KOPT-K1 (cell line): ENCODE measurements around the gene KPTN.

Experiments used
- H3K27ac ChIP-seq: fragments of 200-600 bp; sonication (generic); 2 replicates; pipeline ENCODE4 v1.5.1; 2016; ENCODE audit warnings: antibody characterized with exemption, mild to moderate bottlenecking, low read depth, low read length; ENCODE audit not compliant: poor library complexity, severe bottlenecking
- H3K36me3 ChIP-seq: fragments of 200-600 bp; sonication (generic); 2 replicates; pipeline ENCODE4 v1.5.1; 2017; ENCODE audit warnings: antibody characterized with exemption, mild to moderate bottlenecking, low read length, moderate library complexity; ENCODE audit not compliant: insufficient read depth
- H3K9me3 ChIP-seq: fragments of 200-600 bp; sonication (generic); 2 replicates; pipeline ENCODE4 v1.5.1; 2017; ENCODE audit warnings: antibody characterized with exemption, low read length, mild to moderate bottlenecking; ENCODE audit not compliant: insufficient read depth, poor library complexity, severe bottlenecking

The KPTN gene

DNA sequence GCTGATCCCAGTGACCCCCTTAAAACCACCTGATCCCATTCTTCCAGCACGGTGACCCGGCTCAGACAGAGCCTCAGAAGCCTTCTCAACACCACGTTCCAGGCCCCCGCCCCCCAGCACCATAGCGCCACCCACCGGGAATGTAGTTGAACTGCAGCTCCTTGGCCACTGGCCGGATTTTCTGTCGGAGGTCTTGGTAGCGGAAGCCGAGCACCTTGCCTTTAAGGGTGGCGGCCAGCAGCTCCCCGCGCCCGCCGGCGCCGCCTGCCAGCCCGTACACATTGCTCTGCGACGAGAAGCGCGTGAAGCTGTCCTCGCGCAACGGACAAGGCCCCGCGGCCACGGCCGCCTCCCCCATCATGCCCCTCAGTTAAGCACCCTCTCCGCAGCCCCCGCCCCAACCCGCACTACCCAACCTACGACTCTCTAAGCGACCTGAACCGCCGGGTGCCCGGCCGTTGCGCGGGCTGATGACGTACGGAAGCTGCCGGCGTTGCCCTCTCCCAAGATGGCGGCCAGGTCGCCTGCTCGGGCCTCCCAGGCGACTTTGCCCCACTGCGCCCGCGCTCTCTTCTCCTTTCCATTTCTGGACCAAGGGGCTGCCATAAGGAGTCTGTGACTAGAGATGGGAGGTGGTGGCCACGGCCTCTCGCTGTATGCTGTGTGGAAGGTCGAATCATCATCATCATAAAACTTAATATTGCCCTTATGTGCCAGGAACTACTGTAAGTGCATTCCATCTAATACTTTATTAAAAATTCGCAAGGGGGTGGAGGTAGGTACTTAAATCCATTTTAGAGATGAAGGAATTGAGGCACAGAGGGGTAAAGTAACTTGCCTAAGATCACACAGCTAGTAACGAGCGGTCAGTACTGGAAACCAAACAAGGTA lies at the start of gene KPTN:
Gene KPTN (minus strand): TSS at position 420 of the 891 bp plus-strand sequence. CDS start 59 bp downstream, at position 361.
- H3K36me3 ChIP-seq, result no peaks in the 10 kb centered on the region; the same call in 1 of the 2 replicates
- H3K9me3 ChIP-seq, result no peaks in the 10 kb centered on the region
- peak within 1 kb of the TSS; percentile 97 for H3K27ac ChIP-seq

DNA sequence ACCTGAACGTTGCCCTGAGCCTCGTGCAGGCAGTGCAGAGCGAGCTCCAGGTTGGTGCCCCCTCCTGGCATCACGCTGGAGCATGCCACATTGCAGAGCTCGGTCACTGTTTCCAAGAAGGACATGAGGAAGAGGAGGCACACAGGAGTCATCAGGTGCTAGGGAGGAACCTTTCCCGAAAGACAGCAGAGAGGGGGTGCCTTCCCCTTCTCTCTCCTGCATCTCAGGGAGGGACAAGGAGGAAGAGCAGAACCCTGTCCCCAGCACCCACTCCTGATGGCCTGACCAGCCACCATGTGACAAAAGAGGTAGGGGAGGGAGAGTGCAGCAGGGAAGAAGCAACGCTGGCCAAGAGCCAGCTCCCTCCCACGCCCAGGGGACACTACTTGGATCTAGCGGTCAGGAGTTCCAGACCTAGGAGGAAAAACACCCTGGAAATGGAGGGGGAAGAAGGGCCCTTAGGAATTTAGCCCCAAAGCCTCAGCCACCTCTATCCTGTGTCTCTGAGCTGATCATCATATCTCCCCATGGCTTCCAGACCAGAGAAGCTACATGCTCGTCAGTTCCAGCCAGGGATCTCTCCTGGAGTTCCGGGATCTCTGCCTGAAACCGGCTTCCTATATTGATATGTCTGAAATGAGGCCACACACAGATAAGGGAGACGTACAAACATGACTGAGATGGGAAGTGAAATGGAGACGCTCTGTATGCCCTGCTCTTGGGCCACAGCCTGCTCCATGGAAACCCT lies 47.8 kb upstream of the KPTN start:
- Histone ChIP-seq H3K9me3 (no peaks in the 10 kb centered on the region), H3K27ac (no peak overlapping the region), H3K36me3 (no peaks in the 10 kb centered on the region)

- Histone ChIP-seq H3K27ac (no peak overlapping the region), H3K36me3 (no peaks in the 10 kb centered on the region), H3K9me3 (no peaks in the 10 kb centered on the region)
Observed at GRCh38 chr19:47529018-47529742, 45.2 kb upstream of the KPTN start.

- Histone ChIP-seq H3K36me3 (no peaks in the 10 kb centered on the region), H3K27ac (no peak overlapping the region), H3K9me3 (no peaks in the 10 kb centered on the region)
Observed at GRCh38 chr19:47526798-47527197, 42.8 kb upstream of the KPTN start.

- H3K27ac ChIP-seq, result no peak overlapping the region
- H3K9me3 ChIP-seq, result no peaks in the 10 kb centered on the region
- H3K36me3 ChIP-seq, result no peaks in the 10 kb centered on the region
Observed at GRCh38 chr19:47523473-47523872, 39.5 kb upstream of the KPTN start.

GRCh38 chr19:47521473-47522180 lies 37.6 kb upstream of the KPTN start:
- no peaks in the 10 kb centered on the region for H3K36me3 ChIP-seq
- H3K27ac ChIP-seq, result no peak overlapping the region
- no peaks in the 10 kb centered on the region for H3K9me3 ChIP-seq

DNA sequence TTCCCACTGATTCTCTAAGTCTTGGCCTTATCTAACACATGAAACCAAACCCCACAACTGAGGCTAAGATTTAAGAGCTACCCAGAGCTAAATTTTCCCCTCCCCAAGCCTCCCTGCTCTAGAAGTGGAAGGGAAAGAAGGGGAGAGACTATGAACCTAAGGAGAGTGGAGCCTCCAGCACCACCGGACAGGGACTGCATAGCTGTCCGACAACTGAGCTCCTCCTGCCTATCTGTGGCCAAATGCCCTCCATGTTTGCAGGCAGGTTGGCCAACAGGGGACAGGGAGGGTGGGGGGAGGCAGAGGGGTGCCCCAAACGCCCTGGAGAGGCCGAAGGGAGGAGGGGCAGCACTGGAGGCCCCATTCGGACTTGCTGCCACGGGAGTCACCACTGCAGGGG lies 36.8 kb upstream of the KPTN start:
- Histone ChIP-seq H3K9me3 (no peaks in the 10 kb centered on the region), H3K27ac (no peak overlapping the region)

DNA sequence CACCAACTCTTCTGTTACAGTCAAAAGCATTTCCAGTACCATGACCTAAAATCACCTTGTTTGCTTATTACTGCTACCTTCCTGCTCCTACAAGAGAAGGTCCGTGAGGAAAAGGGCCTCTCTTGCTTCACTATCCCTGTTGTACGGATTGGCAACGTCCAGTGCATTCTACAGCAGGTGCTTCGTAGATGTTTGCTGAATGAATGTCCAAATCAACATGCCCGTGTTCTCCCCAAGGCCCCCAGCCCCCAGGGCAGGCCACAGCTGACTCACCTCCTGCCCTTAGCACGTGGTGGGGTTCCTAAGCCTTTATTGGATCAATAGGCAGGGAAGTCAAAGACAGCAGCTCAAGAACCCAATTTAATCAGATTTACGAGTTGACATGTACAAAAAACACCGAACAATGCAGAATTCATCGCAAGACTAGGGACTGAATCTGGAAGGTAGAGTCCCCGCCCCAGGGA lies 36.4 kb upstream of the KPTN start:
- no peak overlapping the region for H3K27ac ChIP-seq
- no peaks in the 10 kb centered on the region for H3K9me3 ChIP-seq
- H3K36me3 ChIP-seq, result no peaks in the 10 kb centered on the region

More for the DNA sequence above, 36.8 kb upstream of the KPTN start:
- no peaks in the 10 kb centered on the region for H3K36me3 ChIP-seq

DNA sequence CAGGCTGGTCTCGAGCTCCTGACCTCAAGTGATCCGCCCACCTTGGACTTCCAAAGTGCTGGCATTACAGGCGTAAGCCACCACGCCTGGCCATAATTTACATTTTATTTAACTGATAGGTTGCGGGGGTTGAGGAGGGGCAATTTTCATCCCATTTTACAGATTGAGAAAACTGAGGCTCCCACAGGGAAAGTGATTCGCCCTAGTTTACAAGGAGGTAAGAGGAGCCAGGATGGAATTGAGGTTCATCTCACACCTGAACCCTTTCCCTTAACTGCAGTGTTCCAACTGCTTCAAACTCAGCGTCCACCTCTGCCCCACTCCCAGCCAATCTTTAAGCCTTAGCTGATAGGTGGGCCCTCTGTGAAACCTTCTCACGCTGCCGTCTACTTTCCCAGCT lies 34.8 kb upstream of the KPTN start:
- Histone ChIP-seq H3K9me3 (no peaks in the 10 kb centered on the region), H3K36me3 (no peaks in the 10 kb centered on the region), H3K27ac (no peak overlapping the region)

GRCh38 chr19:47518139-47518538 lies 34.1 kb upstream of the KPTN start:
- Histone ChIP-seq H3K27ac (no peak overlapping the region), H3K9me3 (no peaks in the 10 kb centered on the region), H3K36me3 (no peaks in the 10 kb centered on the region)

DNA sequence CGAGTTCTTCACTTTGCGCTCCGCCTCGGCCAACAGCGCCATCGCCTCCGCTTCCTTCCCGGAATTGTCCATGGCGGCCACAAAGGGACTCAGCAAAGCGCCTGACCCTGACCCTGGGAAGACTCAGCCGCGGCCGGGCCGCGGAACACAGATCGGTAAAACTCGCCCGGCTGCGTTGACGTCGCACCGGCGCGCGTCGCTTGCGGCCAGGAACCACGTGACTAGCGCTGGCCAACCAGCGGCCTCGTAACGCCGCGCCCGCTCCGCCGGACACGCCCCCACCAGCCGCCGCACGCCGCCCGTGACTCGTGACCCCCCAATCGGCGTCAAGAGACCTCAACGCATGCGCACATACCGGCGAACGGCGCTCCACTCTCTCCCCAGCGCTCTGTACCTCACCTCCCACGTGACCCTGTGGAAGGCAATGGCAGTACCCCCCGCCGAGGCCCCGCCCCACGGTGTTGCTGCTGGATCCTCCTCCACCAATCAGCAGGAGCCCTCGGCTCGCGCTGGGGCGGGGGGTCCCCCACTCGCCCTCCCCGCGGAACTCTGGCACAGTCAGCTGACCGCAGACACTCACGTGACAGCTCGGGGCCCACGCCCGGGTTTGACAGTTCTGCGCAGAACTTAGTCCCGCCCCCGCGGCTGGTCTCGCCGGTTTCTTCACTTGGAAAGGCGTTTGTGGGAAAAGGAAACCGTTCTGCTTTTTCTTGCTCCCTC lies 31.0 kb upstream of the KPTN start, which contains the start of gene NAPA:
Gene NAPA (minus strand): TSS at position 195 of the 720 bp plus-strand sequence. CDS start 123 bp downstream, at position 72.
- Histone ChIP-seq H3K36me3 (peaks cover 6% of the 10 kb centered on the region; the same call in 1 of the 2 replicates), H3K27ac (peak within 1 kb of the TSS; percentile 84), H3K9me3 (no peaks in the 10 kb centered on the region)

GRCh38 chr19:47514151-47514868 lies 30.3 kb upstream of the KPTN start:
- no peaks in the 10 kb centered on the region for H3K9me3 ChIP-seq
- H3K27ac ChIP-seq, result peak overlapping the region; percentile 84
- H3K36me3 ChIP-seq, result peaks cover 6% of the 10 kb centered on the region; the same call in 1 of the 2 replicates

DNA sequence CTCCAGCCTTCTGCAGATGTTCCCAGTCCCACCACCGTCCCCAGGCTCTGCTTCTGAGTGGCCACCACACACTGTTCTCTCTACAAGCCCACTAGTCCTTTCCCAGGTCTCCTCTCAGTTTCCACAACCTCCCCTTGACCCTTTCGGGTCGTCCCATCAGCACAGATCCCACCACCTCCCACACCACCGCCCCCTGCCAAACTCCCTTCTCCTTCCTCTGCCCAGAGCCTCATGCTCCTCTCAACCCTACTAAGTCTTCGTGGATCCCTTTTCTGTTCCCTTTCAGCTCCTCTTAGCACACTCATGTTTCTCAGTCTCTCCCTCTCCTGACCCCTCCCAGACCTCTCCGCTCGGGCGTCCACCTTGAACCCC lies 28.9 kb upstream of the KPTN start:
- peaks cover 6% of the 10 kb centered on the region; the same call in 1 of the 2 replicates for H3K36me3 ChIP-seq
- no peak overlapping the region for H3K27ac ChIP-seq
- H3K9me3 ChIP-seq, result no peaks in the 10 kb centered on the region
